Astrocyte (in vitro differentiated cells and primary cell): ENCODE data around the gene OXNAD1. TPM values are rescaled to one million over a fixed set of nuclear protein-coding genes. Genes with fewer than 3 reads are reported as not detected.

Source experiments
- DNase-seq: peaks from one replicate; pipeline ENCODE4 v3.0.0-alpha.2; 2010; ENCODE audit warnings: low read depth
- FAIRE-seq: peaks from 2 replicates; lab custom pipeline; 2011; peaks lifted over from hg19 to GRCh38; lab: Jason Lieb, UNC
- H2AFZ ChIP-seq: 2 replicates; pipeline ENCODE4 v1.6.0; 2012; ENCODE audit warnings: low read depth, low read length, inconsistent platforms
- H3K27ac ChIP-seq: 2 replicates; pipeline ENCODE4 v1.5.1; 2011; ENCODE audit warnings: low read depth, low read length, inconsistent platforms
- H3K27me3 ChIP-seq: 2 replicates; pipeline ENCODE4 v1.6.0; 2011; ENCODE audit warnings: low read length, inconsistent platforms; ENCODE audit not compliant: insufficient read depth
- H3K36me3 ChIP-seq: 2 replicates; pipeline ENCODE4 v1.5.1; 2011; ENCODE audit warnings: low read length, inconsistent platforms; ENCODE audit not compliant: insufficient read depth
- H3K4me1 ChIP-seq: 2 replicates; pipeline ENCODE4 v1.5.1; 2011; ENCODE audit warnings: low read length, inconsistent platforms; ENCODE audit not compliant: insufficient read depth
- H3K4me2 ChIP-seq: 2 replicates; pipeline ENCODE4 v1.6.0; 2012; ENCODE audit warnings: low read length, inconsistent platforms
- H3K4me3 ChIP-seq: 2 replicates; pipeline ENCODE4 v1.5.1; 2011; ENCODE audit warnings: low read depth, mild to moderate bottlenecking, low read length, inconsistent platforms; ENCODE audit not compliant: insufficient read depth
- H3K79me2 ChIP-seq: 2 replicates; pipeline ENCODE4 v1.6.0; 2012; ENCODE audit warnings: mild to moderate bottlenecking, low read length, inconsistent platforms; ENCODE audit not compliant: insufficient read depth
- H3K9ac ChIP-seq: 2 replicates; pipeline ENCODE4 v1.6.0; 2012; ENCODE audit warnings: mild to moderate bottlenecking, low read length, inconsistent platforms
- H3K9me3 ChIP-seq: 2 replicates; pipeline ENCODE4 v1.5.1; 2012; ENCODE audit warnings: low read depth, mild to moderate bottlenecking, low read length, inconsistent platforms; ENCODE audit not compliant: insufficient read depth
- H4K20me1 ChIP-seq: 2 replicates; pipeline ENCODE4 v1.6.0; 2012; ENCODE audit warnings: low read length, inconsistent platforms; ENCODE audit not compliant: insufficient read depth
- H3K27ac Mint-ChIP-seq: one replicate; pipeline ENCODE4 v1.8.0; 2021; ENCODE audit warnings: mild to moderate bottlenecking, mixed read lengths; ENCODE audit not compliant: unreplicated experiment
- H3K27me3 Mint-ChIP-seq: one replicate; pipeline ENCODE4 v1.8.0; 2021; ENCODE audit warnings: low read depth, mixed read lengths; ENCODE audit not compliant: unreplicated experiment
- H3K36me3 Mint-ChIP-seq: one replicate; pipeline ENCODE4 v1.8.0; 2021; ENCODE audit warnings: low read depth, mixed read lengths; ENCODE audit not compliant: unreplicated experiment
- H3K4me1 Mint-ChIP-seq: one replicate; pipeline ENCODE4 v1.8.0; 2021; ENCODE audit warnings: low read depth, mixed read lengths; ENCODE audit not compliant: unreplicated experiment
- H3K4me3 Mint-ChIP-seq: one replicate; pipeline ENCODE4 v1.8.0; 2021; ENCODE audit warnings: mild to moderate bottlenecking, moderate library complexity, mixed read lengths; ENCODE audit not compliant: unreplicated experiment
- H3K9me3 Mint-ChIP-seq: one replicate; pipeline ENCODE4 v1.8.0; 2021; ENCODE audit warnings: mild to moderate bottlenecking, mixed read lengths; ENCODE audit not compliant: unreplicated experiment
- CTCF ChIP-seq: IDR thresholded peaks from 2 replicates; pipeline ENCODE4 v1.5.1; 2011; ENCODE audit warnings: low read depth, mild to moderate bottlenecking, inconsistent platforms, low read length, moderate library complexity; ENCODE audit not compliant: insufficient read depth
- EZH2 ChIP-seq: IDR thresholded peaks from 2 replicates; pipeline ENCODE4 v1.6.1; 2012; ENCODE audit warnings: mild to moderate bottlenecking, low read length, inconsistent platforms; ENCODE audit not compliant: insufficient read depth
- total RNA-seq: library from RNA; stranded (reverse); gene quantifications from 2 replicates; pipeline ENCODE4 v1.2.1, GENCODE V29; 2021

OXNAD1 gene
- total RNA-seq, 1 donor from 2014 or later, result 10.5 TPM

- H3K9ac ChIP-seq, result no peak overlapping the region
- H3K27ac ChIP-seq, result no peak overlapping the region
- H3K79me2 ChIP-seq, result peaks cover 4% of the 10 kb centered on the region
- H4K20me1 ChIP-seq, result peaks cover 15% of the 10 kb centered on the region
- no peaks in the 10 kb centered on the region for H3K4me1 ChIP-seq
- H3K27me3 ChIP-seq, result no peaks in the 10 kb centered on the region
- no peak overlapping the region for H3K4me3 ChIP-seq
- DNase-seq, result no peak
- FAIRE-seq, result no peak
- Mint-ChIP-seq H3K36me3 (peaks cover 45% of the 10 kb centered on the region), H3K27ac (no peak overlapping the region), H3K4me1 (peaks cover 20% of the 10 kb centered on the region), H3K4me3 (no peak overlapping the region), H3K9me3 (peaks cover 6% of the 10 kb centered on the region), H3K27me3 (no peaks in the 10 kb centered on the region)
- H3K4me2 ChIP-seq, result no peak overlapping the region
- H3K36me3 ChIP-seq, result peaks cover 8% of the 10 kb centered on the region
- H3K9me3 ChIP-seq, result no peaks in the 10 kb centered on the region
- no peak overlapping the region for H2AFZ ChIP-seq
- TF ChIP-seq EZH2 (no peak), CTCF (no peak)
Measured at GRCh38 chr3:16331319-16331883, 66.4 kb downstream of the OXNAD1 start.

- H3K27ac Mint-ChIP-seq, result peak overlapping the region; percentile 13
- Histone ChIP-seq H3K4me2 (peak overlapping the region; percentile 65), H3K27me3 (no peaks in the 10 kb centered on the region), H3K27ac (no peak overlapping the region), H3K9me3 (no peaks in the 10 kb centered on the region), H2AFZ (no peak overlapping the region), H4K20me1 (peaks cover 17% of the 10 kb centered on the region), H3K9ac (no peak overlapping the region), H3K79me2 (peaks cover 10% of the 10 kb centered on the region), H3K4me3 (no peak overlapping the region), H3K36me3 (peaks cover 8% of the 10 kb centered on the region), H3K4me1 (no peaks in the 10 kb centered on the region)
- TF ChIP-seq CTCF, result no peak
- no peak for TF ChIP-seq EZH2
- peak; percentile 76 for DNase-seq
- peaks cover 6% of the 10 kb centered on the region for H3K9me3 Mint-ChIP-seq
- peaks cover 44% of the 10 kb centered on the region for H3K36me3 Mint-ChIP-seq
- FAIRE-seq, result peak; percentile 95
- H3K4me3 Mint-ChIP-seq, result no peak overlapping the region
- peaks cover 23% of the 10 kb centered on the region for H3K4me1 Mint-ChIP-seq
- H3K27me3 Mint-ChIP-seq, result no peaks in the 10 kb centered on the region
Measured at GRCh38 chr3:16332904-16333426, 68.0 kb downstream of the OXNAD1 start.

GRCh38 chr3:16334909-16335308 lies 69.9 kb downstream of the OXNAD1 start:
- H3K27me3 ChIP-seq, result no peaks in the 10 kb centered on the region
- Mint-ChIP-seq H3K4me3 (no peak overlapping the region), H3K9me3 (peaks cover 6% of the 10 kb centered on the region), H3K36me3 (peaks cover 41% of the 10 kb centered on the region), H3K27ac (no peak overlapping the region), H3K27me3 (no peaks in the 10 kb centered on the region), H3K4me1 (peaks cover 38% of the 10 kb centered on the region)
- peaks cover 23% of the 10 kb centered on the region for H4K20me1 ChIP-seq
- H3K36me3 ChIP-seq, result peaks cover 8% of the 10 kb centered on the region
- H3K27ac ChIP-seq, result no peak overlapping the region
- no peak overlapping the region for H2AFZ ChIP-seq
- DNase-seq (no peak), FAIRE-seq (no peak)
- no peak overlapping the region for H3K9ac ChIP-seq
- H3K4me2 ChIP-seq, result no peak overlapping the region
- H3K9me3 ChIP-seq, result no peaks in the 10 kb centered on the region
- peaks cover 7% of the 10 kb centered on the region for H3K4me1 ChIP-seq
- TF ChIP-seq CTCF, result no peak
- no peak for TF ChIP-seq EZH2
- H3K4me3 ChIP-seq, result no peak overlapping the region
- peaks cover 9% of the 10 kb centered on the region for H3K79me2 ChIP-seq
